AG09319 (cell line): ENCODE results near the gene STOML3.

Source experiments
- DNase-seq: peaks from one replicate; pipeline ENCODE4 v3.0.0-alpha.2; 2010; ENCODE audit warnings: low read depth; ENCODE audit errors: extremely low read depth
- CTCF ChIP-seq: IDR thresholded peaks from 2 replicates; pipeline ENCODE4 v1.5.1; 2011; ENCODE audit warnings: low read depth, mild to moderate bottlenecking, inconsistent platforms, low read length, moderate library complexity

The STOML3 gene

GRCh38 chr13:38922170-38922569, 68.5 kb downstream of the STOML3 start:
- TF ChIP-seq CTCF = no peak
- DNase-seq = no peak

- TF ChIP-seq CTCF = no peak
- no peak for DNase-seq
These were observed 69.5 kb downstream of the STOML3 start for GRCh38 chr13:38921081-38921480.
